ENCODE data around the gene ELP4. TPM values are rescaled to one million over a fixed set of nuclear protein-coding genes. Genes with fewer than 3 reads are reported as not detected.

ELP4 gene
- total and polyA plus RNA-seq, 3 donors from 2014 or later, result 28.0 to 29.7 (median 29.1) TPM

- intact Hi-C loops (cut with DNase I; ENCODE audit: low total_unique reads), result no loop called here
Measured at GRCh38 chr11:31699066-31699465, 189.5 kb downstream of the ELP4 start.

GRCh38 chr11:31702966-31703365 lies 193.4 kb downstream of the ELP4 start:
- no peak for DNase-seq
- 69 to 73% methylated on average over 1 of the region's 1 CpG for WGBS, 2 donors
- no peaks in the 10 kb centered on the region for H3K4me1 ChIP-seq
- TF ChIP-seq POLR2A (IDR thresholded peaks at IDR 0.05) (no peak), CTCF (IDR thresholded peaks at IDR 0.05) (no peak)
- no peaks in the 10 kb centered on the region for H3K9me3 ChIP-seq
- H3K27me3 ChIP-seq, result no peaks in the 10 kb centered on the region
- no peaks in the 10 kb centered on the region for H3K36me3 ChIP-seq (ENCODE audit: low read depth, missing control alignments)
- no peak overlapping the region for H3K4me3 ChIP-seq
- intact Hi-C loops (cut with DNase I; ENCODE audit: low total_unique reads), result no loop called here
- no peak overlapping the region for H3K27ac ChIP-seq

More at GRCh38 chr11:31699066-31699465, 189.5 kb downstream of the ELP4 start:
- no peaks in the 10 kb centered on the region for H3K27me3 ChIP-seq
- whole genome bisulfite sequencing, 2 donors, result 87 to 100% methylated on average over 1 of the region's 1 CpG
- no peaks in the 10 kb centered on the region for H3K36me3 ChIP-seq (ENCODE audit: low read depth, missing control alignments)
- no peaks in the 10 kb centered on the region for H3K4me1 ChIP-seq
- no peak overlapping the region for H3K27ac ChIP-seq
- no peak for DNase-seq
- no peak overlapping the region for H3K4me3 ChIP-seq
- TF ChIP-seq CTCF (IDR thresholded peaks at IDR 0.05), result no peak
- no peak for TF ChIP-seq POLR2A (IDR thresholded peaks at IDR 0.05)
- H3K9me3 ChIP-seq, result no peaks in the 10 kb centered on the region

- Histone ChIP-seq H3K27ac (no peak overlapping the region), H3K9me3 (no peaks in the 10 kb centered on the region), H3K27me3 (no peaks in the 10 kb centered on the region), H3K4me1 (no peaks in the 10 kb centered on the region), H3K4me3 (no peak overlapping the region), H3K36me3 (ENCODE audit: low read depth, missing control alignments) (no peaks in the 10 kb centered on the region)
- no peak for DNase-seq
- intact Hi-C loops (cut with DNase I; ENCODE audit: low total_unique reads), result no loop called here
- 95 to 100% methylated on average over 1 of the region's 1 CpG for WGBS, 2 donors
- no peak for TF ChIP-seq CTCF (IDR thresholded peaks at IDR 0.05)
- no peak for TF ChIP-seq POLR2A (IDR thresholded peaks at IDR 0.05)
Measured at GRCh38 chr11:31706357-31706756, 196.8 kb downstream of the ELP4 start.

- Histone ChIP-seq H3K36me3 (ENCODE audit: low read depth, missing control alignments) (no peaks in the 10 kb centered on the region), H3K27ac (no peak overlapping the region), H3K9me3 (no peaks in the 10 kb centered on the region), H3K27me3 (no peaks in the 10 kb centered on the region), H3K4me1 (no peaks in the 10 kb centered on the region), H3K4me3 (no peak overlapping the region)
- intact Hi-C loops (cut with DNase I; ENCODE audit: low total_unique reads), result no loop called here
- 65 to 71% methylated on average over 2 of the region's 2 CpGs for WGBS, 2 donors
- no peak for TF ChIP-seq POLR2A (IDR thresholded peaks at IDR 0.05)
- no peak for DNase-seq
Measured at GRCh38 chr11:31711137-31711536, 201.6 kb downstream of the ELP4 start.

GRCh38 chr11:31712851-31713250 lies 203.3 kb downstream of the ELP4 start:
- no peak overlapping the region for H3K4me3 ChIP-seq
- intact Hi-C loops (cut with DNase I; ENCODE audit: low total_unique reads), result no loop called here
- WGBS, 2 donors, result 94 to 98% methylated on average over 2 of the region's 2 CpGs

More at GRCh38 chr11:31712851-31713250, 203.3 kb downstream of the ELP4 start:
- H3K4me1 ChIP-seq, result no peaks in the 10 kb centered on the region
- H3K27me3 ChIP-seq, result no peaks in the 10 kb centered on the region
- no peaks in the 10 kb centered on the region for H3K36me3 ChIP-seq (ENCODE audit: low read depth, missing control alignments)
- TF ChIP-seq POLR2A (IDR thresholded peaks at IDR 0.05) (no peak), CTCF (IDR thresholded peaks at IDR 0.05) (no peak)
- H3K9me3 ChIP-seq, result no peaks in the 10 kb centered on the region
- no peak overlapping the region for H3K27ac ChIP-seq
- no peak for DNase-seq
